Spleen (tissue), 11 donors: ENCODE results near the gene ZW10. TPM values are rescaled to one million over a fixed set of nuclear protein-coding genes. Genes with fewer than 3 reads are reported as not detected.

Source experiments
- DNase-seq: peaks from one replicate; pipeline ENCODE4 v3.0.0-alpha.2; 2020
- H3K27ac ChIP-seq, 8 donors: fragments of 200-600 bp; sonication (generic) in 7 of 8; 1 replicate in 4 of 8; 2 replicates in 4 of 8; pipeline versions ENCODE4 v1.5.0 to v1.8.0; 2016 to 2021; ENCODE audit warnings: inconsistent platforms in 4 of 8, mild to moderate bottlenecking in 4 of 8, moderate library complexity in 1 of 8
- H3K27me3 ChIP-seq, 7 donors: fragments of 200-600 bp; sonication (generic) in 6 of 7; replicated peaks in 1 of 7; 1 replicate in 4 of 7; 2 replicates in 3 of 7; pipeline versions ENCODE4 v1.5.0 to v1.8.0; 2016 to 2021; ENCODE audit warnings: inconsistent platforms in 3 of 7, mild to moderate bottlenecking in 1 of 7
- H3K36me3 ChIP-seq, 6 donors: fragments of 200-600 bp; sonication (generic) in 5 of 6; 1 replicate in 4 of 6; 2 replicates in 2 of 6; pipeline versions ENCODE4 v1.5.0 to v1.8.0; 2016 to 2021; ENCODE audit warnings: inconsistent platforms in 2 of 6
- H3K4me1 ChIP-seq, 6 donors: fragments of 200-600 bp; sonication (generic) in 5 of 6; 1 replicate in 3 of 6; 2 replicates in 3 of 6; pipeline versions ENCODE4 v1.5.0 to v1.8.0; 2016 to 2021; ENCODE audit warnings: inconsistent platforms in 3 of 6
- H3K4me3 ChIP-seq, 8 donors: fragments of 200-600 bp; sonication (generic) in 7 of 8; 1 replicate in 4 of 8; 2 replicates in 4 of 8; pipeline versions ENCODE4 v1.5.0 to v1.8.0; 2016 to 2021; ENCODE audit warnings: inconsistent platforms in 4 of 8, mild to moderate bottlenecking in 4 of 8, moderate library complexity in 2 of 8
- H3K9me3 ChIP-seq, 8 donors: fragments of 200-600 bp; sonication (generic) in 7 of 8; 1 replicate in 4 of 8; 2 replicates in 4 of 8; pipeline versions ENCODE4 v1.5.0 to v1.8.0; 2016 to 2021; ENCODE audit warnings: inconsistent platforms in 4 of 8
- CTCF ChIP-seq, 11 experiments: fragments of 200-600 bp in 7 of 11; fragments of 450-650 bp in 4 of 11; sonication (generic) in 4 of 11; IDR thresholded peaks in 8 of 11; conservative IDR thresholded peaks in 3 of 11; 1 replicate in 7 of 11; 2 replicates in 4 of 11; pipeline versions ENCODE4 v1.4.0 to v1.8.0; 2016 to 2021; ENCODE audit warnings: antibody characterized with exemption in 11 of 11, inconsistent platforms in 4 of 11, mild to moderate bottlenecking in 1 of 11
- POLR2A ChIP-seq, 3 donors: fragments of 450-650 bp; IDR thresholded peaks; one replicate each; pipeline ENCODE4 v1.5.1; 2017; ENCODE audit warnings: antibody characterized with exemption in 3 of 3, mild to moderate bottlenecking in 1 of 3
- POLR2AphosphoS5 ChIP-seq, 3 donors: sonication (generic); formaldehyde crosslinking; IDR thresholded peaks; one replicate each; pipeline ENCODE4 v1.5.1; 2017; ENCODE audit warnings: antibody characterized with exemption in 3 of 3
- WGBS, 5 donors: extraction: QIAGEN DNeasy Blood & Tissue Kit in 3 of 5; methylation state at CpG; one replicate each; pipeline versions ENCODE4 v1.1.5 to v1.1.7; 2013 to 2018; 5-methylcytosine and 5-hydroxymethylcytosine counted together
- intact Hi-C: fragments of 100-400 bp; cut with DNase I; formaldehyde crosslinking; loops from one replicate; pipeline ENCODE4 v1.15.0; 2023; ENCODE audit warnings: low total_unique reads
- polyA plus RNA-seq, 3 donors: library from polyadenylated mRNA; stranded (reverse); fragments of 200-250 nt; gene quantifications; one replicate each; pipeline ENCODE4 v1.2.1, GENCODE V29; 2013
- total RNA-seq, 7 donors: library from RNA; depleted of rRNA in 3 of 7; stranded (reverse); fragments of >200 nt in 3 of 7; fragmentation: NEBNext Ultra II Directional in 4 of 7; extraction: Animal tissue kit (Norgen Biotek cat#: 25700) in 4 of 7; gene quantifications; one replicate each; pipeline versions ENCODE4 v1.1.0 to v1.2.1, GENCODE V29; 2016 to 2021
- donor health status: healthy with polysubstance abuse.
- donor health status: DM: no; HTN: no; CAD: no; lungs with moderate emphysema.
- donor health status: DM: no; HTN: no; CAD: no.
- donor health status: Bipolar disorder and iron deficiency.
- donor health status: healthy.
- donor health status: DM: no; HTN: no; CAD: no.
- donor health status: DM: yes; HTN: yes; CAD: no.

The ZW10 gene
- total and polyA plus RNA-seq, 10 donors: 3.2 to 15.7 (median 10.9) TPM

- peaks cover 0 to 1% (median 0%) of the 10 kb centered on the region in 6 donors for H3K36me3 ChIP-seq
- H3K4me1 ChIP-seq: no peaks in the 10 kb centered on the region
- intact Hi-C loops: no loop called here
- TF ChIP-seq CTCF (IDR thresholded peaks at IDR 0.05 in 8 of 11, conservative IDR thresholded peaks at IDR 0.05 in 3 of 11): no peak
- TF ChIP-seq POLR2AphosphoS5 (IDR thresholded peaks at IDR 0.05): no peak
- no peak for TF ChIP-seq POLR2A (IDR thresholded peaks at IDR 0.05)
- no peak for DNase-seq
- H3K27ac ChIP-seq: no peak overlapping the region
- no peak overlapping the region for H3K4me3 ChIP-seq
- H3K27me3 ChIP-seq: no peaks in the 10 kb centered on the region
- H3K9me3 ChIP-seq: no peaks in the 10 kb centered on the region
- 95 to 100% (median 96%) methylated on average over 1 of the region's 1 CpG for WGBS, 5 donors
Observed at GRCh38 chr11:113701491-113701890, 72.0 kb downstream of the ZW10 start.

- Histone ChIP-seq H3K27ac (no peak overlapping the region), H3K27me3 (no peaks in the 10 kb centered on the region), H3K36me3 (peaks cover 0 to 5% (median 0%) of the 10 kb centered on the region in 6 donors), H3K9me3 (no peaks in the 10 kb centered on the region), H3K4me1 (no peaks in the 10 kb centered on the region), H3K4me3 (no peak overlapping the region)
- 65 to 82% (median 75%) methylated on average over 1 to 3 of the region's 3 CpGs for WGBS, 5 donors
- intact Hi-C loops: no loop called here
- TF ChIP-seq POLR2A (IDR thresholded peaks at IDR 0.05): no peak
- no peak for TF ChIP-seq POLR2AphosphoS5 (IDR thresholded peaks at IDR 0.05)
- no peak for TF ChIP-seq CTCF (IDR thresholded peaks at IDR 0.05 in 8 of 11, conservative IDR thresholded peaks at IDR 0.05 in 3 of 11)
- DNase-seq: no peak
Observed at GRCh38 chr11:113698515-113698914, 75.0 kb downstream of the ZW10 start.

GRCh38 chr11:113697756-113698407 lies 75.6 kb downstream of the ZW10 start:
- Histone ChIP-seq H3K27ac (no peak overlapping the region), H3K4me1 (no peaks in the 10 kb centered on the region), H3K9me3 (no peaks in the 10 kb centered on the region), H3K4me3 (no peak overlapping the region), H3K36me3 (peaks cover 0 to 5% (median 0%) of the 10 kb centered on the region in 6 donors), H3K27me3 (no peaks in the 10 kb centered on the region)
- 83 to 94% (median 86%) methylated on average over 7 of the region's 7 CpGs for WGBS, 5 donors
- TF ChIP-seq POLR2A (IDR thresholded peaks at IDR 0.05): no peak
- no peak for TF ChIP-seq POLR2AphosphoS5 (IDR thresholded peaks at IDR 0.05)
- TF ChIP-seq CTCF (IDR thresholded peaks at IDR 0.05 in 8 of 11, conservative IDR thresholded peaks at IDR 0.05 in 3 of 11): no peak
- intact Hi-C loops: no loop called here
- DNase-seq: no peak

GRCh38 chr11:113697111-113697510 lies 76.4 kb downstream of the ZW10 start:
- H3K4me1 ChIP-seq: no peaks in the 10 kb centered on the region
- TF ChIP-seq CTCF (IDR thresholded peaks at IDR 0.05 in 8 of 11, conservative IDR thresholded peaks at IDR 0.05 in 3 of 11) (no peak), POLR2AphosphoS5 (IDR thresholded peaks at IDR 0.05) (no peak), POLR2A (IDR thresholded peaks at IDR 0.05) (no peak)
- no peaks in the 10 kb centered on the region for H3K9me3 ChIP-seq
- 93 to 98% (median 94%) methylated on average over 5 of the region's 5 CpGs for WGBS, 5 donors
- no peak overlapping the region for H3K4me3 ChIP-seq
- peaks cover 0 to 5% (median 0%) of the 10 kb centered on the region in 6 donors for H3K36me3 ChIP-seq
- DNase-seq: no peak
- intact Hi-C loops: no loop called here
- no peaks in the 10 kb centered on the region for H3K27me3 ChIP-seq
- H3K27ac ChIP-seq: no peak overlapping the region
